ENCODE results near the gene SSX2B. TPM values are rescaled to one million over a fixed set of nuclear protein-coding genes. Genes with fewer than 3 reads are reported as not detected.

The SSX2B gene
- total RNA-seq = not detected in 2 replicates

GRCh38 chrX:52750952-52751351 lies at the start of gene SSX2B:
SSX2B (plus strand) TSS chrX:52751252; CDS start chrX:52752681, 1,429 bp downstream.

GRCh38 chrX:52707078-52707477 lies 44.0 kb upstream of the SSX2B start, which contains the start of gene SSX2:
SSX2 (minus strand) TSS chrX:52707178; CDS start chrX:52705749, 1,429 bp downstream.

GRCh38 chrX:52797327-52797726 lies 46.3 kb downstream of the SSX2B start, which contains the start of gene SPANXN5:
SPANXN5 (minus strand) TSS chrX:52797427; CDS start chrX:52797348, 79 bp downstream.

Small RNA genes lying within 50 kb of the gene (small RNA-seq; reads per million reads assigned to genes)
- gene AC244505.3 (ENCODE audit: low replicate concordance) (not detected), gene AC244505.5 (ENCODE audit: low replicate concordance) (not detected), gene AC244505.6 (ENCODE audit: low replicate concordance) (not detected), gene AC244505.7 (ENCODE audit: low replicate concordance) (not detected)

Other genes starting within 250 kb of the SSX2B start
- not detected in 2 replicates for gene XAGE1B, start 234.2 kb upstream of the SSX2B start, total RNA-seq
- gene SSX7, start 96.4 kb upstream of the SSX2B start, total RNA-seq = not detected in 2 replicates
- gene SSX2, start 44.1 kb upstream of the SSX2B start, total RNA-seq = not detected in 2 replicates
- gene SPANXN5, start 46.2 kb downstream of the SSX2B start, total RNA-seq = not detected in 2 replicates
- gene XAGE5, start 60.0 kb downstream of the SSX2B start, total RNA-seq = not detected in 2 replicates
- not detected in 2 replicates for gene XAGE3, start 116.8 kb downstream of the SSX2B start, total RNA-seq
- gene FAM156B, start 146.1 kb downstream of the SSX2B start, total RNA-seq = 14.9 and 22.8 TPM in 2 replicates
- gene FAM156A, start 207.3 kb downstream of the SSX2B start, total RNA-seq = 7.2 and 12.7 TPM in 2 replicates